Ovary (tissue), 3 donors: ENCODE results near the gene WBP1L.

Experiments
- CTCF ChIP-seq, 3 donors: fragments of 450-650 bp in 2 of 3; fragments of 200-600 bp in 1 of 3; IDR thresholded peaks; one replicate each; pipeline versions ENCODE4 v1.5.1 to v1.8.0; 2016 to 2022; ENCODE audit warnings: antibody characterized with exemption in 3 of 3, mild to moderate bottlenecking in 1 of 3
- POLR2A ChIP-seq: fragments of 450-650 bp; IDR thresholded peaks from one replicate; pipeline ENCODE4 v1.6.1; 2017; ENCODE audit warnings: antibody characterized with exemption, mild to moderate bottlenecking, moderate library complexity
- donor health status: DM: no; HTN: no; CAD: no.

- no peak for TF ChIP-seq CTCF (IDR thresholded peaks at IDR 0.05)
- no peak for TF ChIP-seq POLR2A
These were observed 42.1 kb downstream of the WBP1L start for GRCh38 chr10:102785818-102786217.
